ENCODE results near the gene BTNL2. TPM values are rescaled to one million over a fixed set of nuclear protein-coding genes. Genes with fewer than 3 reads are reported as not detected.

Gene BTNL2
- total RNA-seq, 2 experiments from 2014 or later, result not detected

DNA sequence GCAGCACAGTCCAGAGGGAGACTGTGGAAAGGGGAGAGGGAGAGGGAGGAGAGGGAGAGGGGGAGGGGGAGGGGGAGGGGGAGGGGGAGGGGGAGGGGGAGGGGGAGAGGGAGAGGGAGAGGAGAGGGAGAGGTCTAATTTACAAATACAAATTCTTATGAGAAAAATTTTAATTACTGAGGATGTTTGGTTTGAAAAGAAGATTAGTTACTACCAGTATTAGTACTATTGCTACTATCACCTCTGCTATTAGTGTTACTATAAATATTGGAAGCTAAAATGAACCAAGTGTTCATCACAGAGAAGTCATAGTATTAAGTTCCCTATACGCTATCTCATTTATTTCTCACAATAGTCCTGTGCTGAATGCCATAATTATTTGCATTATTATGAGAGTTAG, 20.9 kb downstream of the BTNL2 start:
- intact Hi-C loops (cut with DNase I, micrococcal nuclease), result no loop called here
- no peaks in the 10 kb centered on the region for H3K27me3 ChIP-seq (ENCODE audit: control insufficient read depth in 1 of 2, insufficient read depth in 2 of 2, low read length in 2 of 2)
- Mint-ChIP-seq H3K36me3 (ENCODE audit: low read depth) (no peaks in the 10 kb centered on the region), H3K27me3 (peaks cover 30% of the 10 kb centered on the region), H3K4me3 (no peak overlapping the region), H3K4me1 (ENCODE audit: low read depth) (no peaks in the 10 kb centered on the region), H3K27ac (no peak overlapping the region), H3K9me3 (no peaks in the 10 kb centered on the region)
- TF ChIP-seq CTCF (IDR thresholded peaks at IDR 0.05), result no peak
- no peak for DNase-seq
- no peaks in the 10 kb centered on the region for H3K4me1 ChIP-seq (ENCODE audit: insufficient read depth, low read length)
- H3K4me3 ChIP-seq (ENCODE audit: low read length), result no peak overlapping the region
- no peaks in the 10 kb centered on the region for H3K36me3 ChIP-seq (ENCODE audit: insufficient read depth, low read length)
- ChIA-PET POLR2A (no interaction called here), CTCF (no interaction called here)
- no peaks in the 10 kb centered on the region for H3K9me3 ChIP-seq (ENCODE audit: control insufficient read depth in 1 of 2, insufficient read depth in 1 of 2, low read length in 2 of 2)
- no peak overlapping the region for H3K27ac ChIP-seq (ENCODE audit: low read depth in 1 of 2, low read length in 2 of 2)
- no peak for ATAC-seq (ENCODE audit: poor library complexity)

- Mint-ChIP-seq H3K27ac (no peak overlapping the region), H3K36me3 (ENCODE audit: low read depth) (no peaks in the 10 kb centered on the region), H3K9me3 (no peaks in the 10 kb centered on the region), H3K27me3 (peaks cover 15% of the 10 kb centered on the region), H3K4me3 (no peak overlapping the region), H3K4me1 (ENCODE audit: low read depth) (no peaks in the 10 kb centered on the region)
- DNase-seq, result no peak
- no peaks in the 10 kb centered on the region for H3K36me3 ChIP-seq (ENCODE audit: insufficient read depth, low read length)
- no peaks in the 10 kb centered on the region for H3K27me3 ChIP-seq (ENCODE audit: control insufficient read depth in 1 of 2, insufficient read depth in 2 of 2, low read length in 2 of 2)
- CTCF ChIA-PET, result no interaction called here
- TF ChIP-seq CTCF (IDR thresholded peaks at IDR 0.05), result no peak
- intact Hi-C loops (cut with DNase I, micrococcal nuclease), result no loop called here
- H3K27ac ChIP-seq (ENCODE audit: low read depth in 1 of 2, low read length in 2 of 2), result no peak overlapping the region
- no peaks in the 10 kb centered on the region for H3K9me3 ChIP-seq (ENCODE audit: control insufficient read depth in 1 of 2, insufficient read depth in 1 of 2, low read length in 2 of 2)
- no peak for ATAC-seq (ENCODE audit: poor library complexity)
- H3K4me1 ChIP-seq (ENCODE audit: insufficient read depth, low read length), result no peaks in the 10 kb centered on the region
- H3K4me3 ChIP-seq (ENCODE audit: low read length), result no peak overlapping the region
- POLR2A ChIA-PET, result no interaction called here
These were observed 24.1 kb downstream of the BTNL2 start for GRCh38 chr6:32382757-32383420.

GRCh38 chr6:32379545-32379944, 27.4 kb downstream of the BTNL2 start:
- H3K4me1 Mint-ChIP-seq (ENCODE audit: low read depth), result no peaks in the 10 kb centered on the region
- DNase-seq, result no peak

More at GRCh38 chr6:32379545-32379944, 27.4 kb downstream of the BTNL2 start:
- Histone ChIP-seq H3K36me3 (ENCODE audit: insufficient read depth, low read length) (no peaks in the 10 kb centered on the region), H3K4me3 (ENCODE audit: low read length) (no peak overlapping the region), H3K27me3 (ENCODE audit: control insufficient read depth in 1 of 2, insufficient read depth in 2 of 2, low read length in 2 of 2) (peaks cover 1 to 2% of the 10 kb centered on the region in 2 experiments), H3K9me3 (ENCODE audit: control insufficient read depth in 1 of 2, insufficient read depth in 1 of 2, low read length in 2 of 2) (no peaks in the 10 kb centered on the region), H3K27ac (ENCODE audit: low read depth in 1 of 2, low read length in 2 of 2) (no peak overlapping the region), H3K4me1 (ENCODE audit: insufficient read depth, low read length) (no peaks in the 10 kb centered on the region)
- Mint-ChIP-seq H3K27me3 (peaks cover 28% of the 10 kb centered on the region), H3K27ac (no peak overlapping the region), H3K9me3 (no peaks in the 10 kb centered on the region), H3K36me3 (ENCODE audit: low read depth) (no peaks in the 10 kb centered on the region), H3K4me3 (no peak overlapping the region)
- ChIA-PET POLR2A (no interaction called here), CTCF (no interaction called here)
- intact Hi-C loops (cut with DNase I, micrococcal nuclease), result no loop called here
- no peak for ATAC-seq (ENCODE audit: poor library complexity)
- TF ChIP-seq CTCF (IDR thresholded peaks at IDR 0.05), result no peak
